KOPT-K1 (cell line): ENCODE data around the gene E2F7.

Experiments
- H3K27ac ChIP-seq: fragments of 200-600 bp; sonication (generic); 2 replicates; pipeline ENCODE4 v1.5.1; 2016; ENCODE audit warnings: antibody characterized with exemption, mild to moderate bottlenecking, low read depth, low read length; ENCODE audit not compliant: poor library complexity, severe bottlenecking
- H3K36me3 ChIP-seq: fragments of 200-600 bp; sonication (generic); 2 replicates; pipeline ENCODE4 v1.5.1; 2017; ENCODE audit warnings: antibody characterized with exemption, mild to moderate bottlenecking, low read length, moderate library complexity; ENCODE audit not compliant: insufficient read depth
- H3K9me3 ChIP-seq: fragments of 200-600 bp; sonication (generic); 2 replicates; pipeline ENCODE4 v1.5.1; 2017; ENCODE audit warnings: antibody characterized with exemption, low read length, mild to moderate bottlenecking; ENCODE audit not compliant: insufficient read depth, poor library complexity, severe bottlenecking

The E2F7 gene

GRCh38 chr12:77049767-77050353, 15.5 kb downstream of the E2F7 start:
- no peaks in the 10 kb centered on the region for H3K9me3 ChIP-seq
- H3K36me3 ChIP-seq, result peaks cover 99% of the 10 kb centered on the region
- H3K27ac ChIP-seq, result no peak overlapping the region

GRCh38 chr12:77047341-77048109, 17.8 kb downstream of the E2F7 start:
- no peak overlapping the region for H3K27ac ChIP-seq
- no peaks in the 10 kb centered on the region for H3K9me3 ChIP-seq
- H3K36me3 ChIP-seq, result peaks cover 99% of the 10 kb centered on the region

DNA sequence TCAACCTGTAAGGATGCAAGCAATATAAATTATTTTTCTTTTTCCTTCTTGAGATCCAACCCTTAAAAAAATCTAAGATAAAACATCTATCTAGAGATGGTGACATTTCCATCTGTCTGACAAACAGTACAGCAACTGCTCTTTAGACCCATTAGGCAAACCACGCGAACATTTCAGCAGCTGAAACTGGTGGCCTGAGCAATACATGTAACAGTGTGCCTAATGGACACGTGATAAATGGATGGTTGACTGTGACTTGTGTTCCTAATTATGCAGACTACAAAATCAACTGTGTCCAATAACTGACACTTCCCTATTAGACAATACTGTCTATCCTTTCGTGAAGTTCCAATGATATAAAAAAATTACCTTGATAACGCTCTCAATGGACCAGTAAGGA, 18.9 kb downstream of the E2F7 start:
- no peaks in the 10 kb centered on the region for H3K9me3 ChIP-seq
- no peak overlapping the region for H3K27ac ChIP-seq

GRCh38 chr12:77045183-77045582, 20.2 kb downstream of the E2F7 start:
- Histone ChIP-seq H3K36me3 (peaks cover 99% of the 10 kb centered on the region), H3K9me3 (peaks cover 4% of the 10 kb centered on the region), H3K27ac (no peak overlapping the region)

More for the DNA sequence above, 18.9 kb downstream of the E2F7 start:
- H3K36me3 ChIP-seq, result peaks cover 99% of the 10 kb centered on the region

- Histone ChIP-seq H3K36me3 (peaks cover 100% of the 10 kb centered on the region), H3K9me3 (peaks cover 8% of the 10 kb centered on the region), H3K27ac (no peak overlapping the region)
Observed at GRCh38 chr12:77044721-77045120, 20.6 kb downstream of the E2F7 start.

DNA sequence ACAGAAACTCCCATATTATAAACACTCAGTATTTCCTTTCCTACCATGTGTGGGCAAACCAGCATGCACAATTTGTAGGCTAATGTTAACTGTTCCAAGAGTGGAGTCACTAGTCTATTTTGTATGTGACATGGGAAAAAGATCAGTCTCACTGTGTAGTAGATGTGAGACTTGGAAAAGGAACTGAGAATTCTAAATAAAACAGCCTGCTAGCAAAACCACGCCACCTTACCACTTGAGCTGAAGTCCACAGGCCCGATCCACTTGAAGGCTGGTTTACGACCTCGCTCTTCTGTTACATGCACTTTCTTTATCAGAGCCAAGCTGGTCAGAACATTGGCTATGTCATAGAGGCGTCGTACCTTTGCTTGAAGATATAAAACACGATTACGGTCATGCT, 22.5 kb downstream of the E2F7 start:
- peaks cover 23% of the 10 kb centered on the region for H3K9me3 ChIP-seq
- no peak overlapping the region for H3K27ac ChIP-seq
- peaks cover 100% of the 10 kb centered on the region for H3K36me3 ChIP-seq

DNA sequence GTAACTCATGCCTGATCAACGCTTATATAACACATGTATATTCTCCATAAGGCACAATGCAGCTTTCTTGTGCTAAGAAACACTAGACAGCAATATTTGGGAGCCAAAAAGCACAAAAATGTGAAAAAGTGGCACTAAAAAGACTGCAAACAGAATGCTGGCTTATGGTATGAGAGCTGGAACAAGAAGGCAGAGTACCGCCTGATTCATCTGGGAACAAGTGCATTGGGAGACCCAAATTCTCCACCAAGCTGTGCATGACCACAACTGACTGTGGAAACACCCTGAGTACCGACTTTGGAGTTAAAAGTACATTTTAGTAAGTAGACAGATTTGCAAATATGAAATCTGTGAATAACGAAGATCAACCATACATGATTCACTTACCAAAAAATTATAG, 25.1 kb downstream of the E2F7 start:
- H3K36me3 ChIP-seq, result peaks cover 100% of the 10 kb centered on the region
- H3K9me3 ChIP-seq, result peaks cover 23% of the 10 kb centered on the region
- H3K27ac ChIP-seq, result no peak overlapping the region

DNA sequence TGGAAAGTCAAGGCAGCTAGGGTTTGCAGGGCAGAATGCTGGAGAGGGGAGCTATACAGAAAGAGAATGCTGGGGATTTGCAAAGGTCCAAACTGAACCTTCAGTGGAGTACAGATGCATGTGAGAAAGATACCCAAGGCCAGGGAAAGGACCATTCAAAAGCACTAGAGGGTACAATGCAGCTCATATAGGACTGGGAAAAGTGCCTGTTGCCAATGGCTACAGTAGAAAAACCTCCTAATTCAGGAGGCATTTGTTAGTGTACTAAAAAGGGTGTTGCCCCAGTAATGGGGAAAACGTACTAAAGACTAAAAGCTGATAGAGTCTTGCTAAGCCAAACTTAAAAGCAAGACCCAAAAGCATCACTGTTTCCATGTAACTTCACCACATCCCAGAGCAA, 30.1 kb downstream of the E2F7 start:
- peaks cover 20% of the 10 kb centered on the region for H3K9me3 ChIP-seq
- peaks cover 100% of the 10 kb centered on the region for H3K36me3 ChIP-seq
- H3K27ac ChIP-seq, result no peak overlapping the region

DNA sequence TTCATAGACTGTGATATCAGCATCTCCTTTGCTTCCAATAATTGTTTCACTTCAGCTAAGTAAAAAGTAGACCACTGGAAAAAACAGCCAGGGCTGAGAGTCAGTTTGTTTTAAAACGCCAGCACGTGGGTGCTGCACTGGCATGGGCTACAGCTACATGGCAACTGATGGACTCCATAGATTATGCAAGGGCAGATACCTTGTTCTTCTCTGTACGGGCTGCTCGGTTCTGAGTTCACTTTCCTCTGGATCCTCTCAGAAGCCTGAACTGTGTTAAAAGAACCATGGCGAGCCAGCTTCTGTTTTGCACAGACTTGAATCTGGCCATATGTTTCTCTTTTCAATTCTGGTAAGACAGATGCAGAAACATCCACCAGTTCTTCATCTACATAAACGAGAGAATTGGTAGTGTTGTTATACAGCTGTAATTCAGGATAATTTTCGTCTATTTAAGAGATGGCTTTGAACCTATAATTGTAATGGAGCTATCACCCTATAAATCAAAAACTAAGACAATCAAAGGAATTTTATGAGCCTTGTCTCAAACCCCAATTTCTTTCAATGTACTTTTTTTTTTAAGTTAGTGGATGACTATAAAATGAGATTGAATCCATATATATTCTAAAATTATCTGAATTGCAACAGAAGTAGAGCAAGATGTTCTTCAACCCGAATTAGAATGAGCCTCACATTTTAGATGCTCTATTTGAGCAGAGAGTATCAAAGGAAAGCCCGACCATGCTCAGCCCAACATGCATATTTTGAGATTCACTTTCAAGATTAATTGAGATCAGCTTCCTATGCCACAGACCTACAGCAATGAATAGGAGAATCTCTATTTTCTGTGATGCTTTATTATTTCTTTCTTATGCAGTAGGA, 31.5 kb downstream of the E2F7 start:
- no peak overlapping the region for H3K27ac ChIP-seq
- peaks cover 7% of the 10 kb centered on the region for H3K9me3 ChIP-seq
- peaks cover 100% of the 10 kb centered on the region for H3K36me3 ChIP-seq

GRCh38 chr12:77032406-77032805, 33.0 kb downstream of the E2F7 start:
- Histone ChIP-seq H3K36me3 (peaks cover 100% of the 10 kb centered on the region), H3K9me3 (no peaks in the 10 kb centered on the region), H3K27ac (no peak overlapping the region)

DNA sequence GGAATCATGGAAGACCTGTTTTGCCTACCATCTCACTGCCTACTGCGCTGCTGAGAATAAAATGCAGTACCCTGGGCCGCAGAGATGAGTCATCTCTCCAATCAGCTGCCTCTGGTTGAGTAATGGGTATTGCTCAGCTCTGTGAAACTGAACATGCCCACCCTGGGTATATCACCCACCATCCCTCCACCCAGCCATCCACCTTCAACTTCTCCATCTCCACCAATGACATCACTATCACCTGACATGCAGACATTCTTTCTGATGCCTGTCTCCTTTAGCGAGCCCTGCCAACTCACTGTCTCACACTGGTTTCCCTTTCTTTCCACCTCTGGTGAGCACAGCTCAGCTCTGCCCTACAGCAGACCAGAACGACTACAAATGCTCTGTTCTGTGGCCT, 33.6 kb downstream of the E2F7 start:
- no peaks in the 10 kb centered on the region for H3K9me3 ChIP-seq
- H3K27ac ChIP-seq, result no peak overlapping the region
- H3K36me3 ChIP-seq, result peaks cover 100% of the 10 kb centered on the region

GRCh38 chr12:77025782-77026314, 39.5 kb downstream of the E2F7 start:
- Histone ChIP-seq H3K36me3 (peaks cover 100% of the 10 kb centered on the region), H3K9me3 (no peaks in the 10 kb centered on the region), H3K27ac (no peak overlapping the region)

DNA sequence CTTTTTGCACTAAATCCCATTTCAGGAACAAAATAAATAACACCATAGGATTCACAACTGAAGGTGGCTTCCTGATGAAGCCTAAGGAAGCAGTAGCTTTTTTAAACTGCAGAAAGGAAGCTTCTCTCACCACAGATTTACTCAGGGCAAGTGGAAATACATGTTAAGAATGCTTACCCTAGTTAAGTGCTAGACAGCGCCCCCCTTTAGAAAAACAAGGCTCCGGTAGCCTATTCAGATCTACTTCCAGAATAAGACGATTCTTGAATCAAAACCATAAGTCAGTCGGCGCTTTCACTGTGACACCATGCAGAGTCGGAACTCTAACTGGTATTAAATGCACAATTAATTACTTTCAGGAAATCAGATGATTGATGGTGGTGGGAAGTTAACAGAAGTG, 41.9 kb downstream of the E2F7 start:
- Histone ChIP-seq H3K27ac (no peak overlapping the region), H3K36me3 (peaks cover 100% of the 10 kb centered on the region), H3K9me3 (no peaks in the 10 kb centered on the region)

DNA sequence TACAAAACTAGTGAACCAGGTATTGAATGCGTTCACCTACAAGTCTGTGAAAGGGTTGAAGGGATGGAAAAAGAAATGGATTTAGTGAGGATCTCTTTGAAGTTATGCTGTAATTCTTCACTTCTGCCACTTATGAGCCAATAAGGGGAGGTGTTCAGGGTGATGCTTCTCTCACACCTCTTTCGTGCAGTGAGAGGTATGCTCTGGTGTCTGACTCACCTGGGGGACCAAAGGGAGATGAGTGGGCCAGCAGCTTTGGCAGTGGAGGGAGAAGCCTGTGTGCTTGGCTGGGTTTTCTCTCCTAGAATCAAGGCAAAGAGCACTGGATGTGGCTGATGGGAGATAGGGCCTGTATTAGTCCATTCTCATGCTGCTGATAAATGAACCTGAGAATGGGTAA, 45.4 kb downstream of the E2F7 start:
- Histone ChIP-seq H3K27ac (no peak overlapping the region), H3K36me3 (peaks cover 84% of the 10 kb centered on the region), H3K9me3 (no peaks in the 10 kb centered on the region)

GRCh38 chr12:77016606-77017005, 48.8 kb downstream of the E2F7 start:
- no peaks in the 10 kb centered on the region for H3K9me3 ChIP-seq
- H3K27ac ChIP-seq, result no peak overlapping the region
- H3K36me3 ChIP-seq, result peaks cover 51% of the 10 kb centered on the region
